ENCODE data around the gene RALGAPB.

GRCh38 chr20:38555395-38555794 is 82.8 kb downstream of the RALGAPB start:
- TF ChIP-seq CTCF (IDR thresholded peaks at IDR 0.05): no peak
- no peak for TF ChIP-seq POLR2A (IDR thresholded peaks at IDR 0.05)
- no peak for TF ChIP-seq POLR2AphosphoS5 (IDR thresholded peaks at IDR 0.05)
